Measurements from ENCODE around the gene PPIL1. TPM values are rescaled to one million over a fixed set of nuclear protein-coding genes. Genes with fewer than 3 reads are reported as not detected.

The PPIL1 gene
- total RNA-seq, 4 donors from 2014 or later, result 6.0 to 14.0 (median 6.4) TPM

DNA sequence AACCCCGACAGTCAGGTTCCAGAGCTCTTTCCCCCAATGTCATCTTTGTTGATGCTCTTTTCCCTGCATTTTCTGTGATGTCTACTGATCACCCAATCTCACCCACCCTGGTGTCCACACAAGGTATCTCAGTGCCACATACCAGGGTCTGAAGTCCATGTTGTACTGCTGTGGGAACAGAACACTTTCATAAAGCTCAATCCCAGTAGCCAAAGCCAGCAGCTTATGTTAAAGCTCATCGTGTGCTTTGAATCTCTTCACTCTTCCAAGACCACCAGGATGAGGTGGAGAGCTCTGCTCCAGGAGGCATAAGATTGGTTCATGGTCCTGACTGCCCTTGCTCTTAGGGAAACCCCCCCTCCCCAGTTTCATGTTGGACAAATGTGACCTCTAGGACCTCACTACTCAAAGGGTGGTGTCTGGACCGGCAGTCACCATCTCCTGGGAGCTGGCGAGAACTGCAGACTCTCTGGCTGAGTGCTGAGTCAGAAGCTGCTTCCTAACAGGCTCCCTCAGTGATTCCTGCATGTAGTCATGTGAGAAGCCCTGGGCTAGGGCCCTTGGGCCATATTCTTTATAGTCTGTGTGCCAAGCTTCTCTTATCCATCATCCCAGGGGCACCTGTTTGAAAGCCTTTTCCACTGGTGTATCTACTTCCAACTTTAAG, 22.0 kb downstream of the PPIL1 start:
- Histone ChIP-seq H3K9me3 (peaks cover 0 to 3% (median 0%) of the 10 kb centered on the region in 4 donors), H3K4me1 (peaks cover 0 to 15% (median 2%) of the 10 kb centered on the region in 4 donors), H3K4me3 (no peak overlapping the region), H3K36me3 (no peaks in the 10 kb centered on the region), H3K27me3 (no peaks in the 10 kb centered on the region), H3K27ac (peak overlapping the region in 1 of 4 donors; percentile 10)
- TF ChIP-seq POLR2A (IDR thresholded peaks at IDR 0.05) (no peak), CTCF (IDR thresholded peaks at IDR 0.05) (peak in 1 of 6 experiments; percentile 7)
- no peak for DNase-seq

DNA sequence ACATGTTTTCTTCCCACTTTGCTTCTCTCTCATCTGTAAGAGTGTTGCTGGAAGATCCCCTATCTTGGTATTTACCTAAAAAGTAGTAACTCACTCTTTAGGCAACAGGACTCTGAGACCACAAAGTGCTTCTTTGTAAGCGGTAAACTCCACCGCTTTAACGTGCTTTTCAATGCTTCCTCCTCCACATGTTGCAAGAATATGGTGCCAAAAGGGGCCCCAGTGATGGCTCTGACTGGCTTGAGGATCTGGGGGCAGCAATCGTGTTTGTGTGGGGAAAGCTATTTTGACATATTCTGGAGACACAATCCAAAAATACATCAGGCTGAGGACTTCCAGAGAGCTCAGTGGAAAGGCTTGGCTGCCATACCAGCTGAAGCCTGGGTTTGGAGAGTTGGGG, 23.0 kb downstream of the PPIL1 start:
- Histone ChIP-seq H3K4me1 (peaks cover 0 to 16% (median 2%) of the 10 kb centered on the region in 4 donors), H3K4me3 (no peak overlapping the region), H3K36me3 (no peaks in the 10 kb centered on the region), H3K27me3 (no peaks in the 10 kb centered on the region), H3K9me3 (peaks cover 0 to 3% (median 0%) of the 10 kb centered on the region in 4 donors), H3K27ac (no peak overlapping the region)
- TF ChIP-seq CTCF (IDR thresholded peaks at IDR 0.05) (no peak), POLR2A (IDR thresholded peaks at IDR 0.05) (no peak)
- no peak for DNase-seq

DNA sequence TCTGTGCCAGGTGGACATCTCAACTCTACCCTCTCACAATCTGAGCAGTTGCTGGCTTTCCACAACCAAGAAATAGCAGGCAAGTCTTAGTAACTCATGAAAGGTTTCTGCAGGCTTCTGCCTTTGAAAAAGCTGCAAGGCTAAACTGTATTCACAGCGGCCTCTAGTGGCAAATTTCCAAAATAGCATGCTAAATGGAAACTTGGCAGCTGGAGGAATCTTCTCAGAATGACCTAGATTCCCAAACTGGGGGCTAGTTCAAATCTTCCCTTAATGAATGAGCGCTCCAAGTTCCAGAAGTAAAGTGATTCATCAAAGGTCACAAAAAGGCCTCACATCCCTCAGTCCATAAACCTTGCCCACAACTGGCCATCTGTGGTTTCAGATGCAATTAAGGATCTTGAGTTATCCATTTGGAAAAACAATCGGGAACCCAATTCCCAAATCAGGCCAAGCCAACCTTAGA, 23.4 kb downstream of the PPIL1 start:
- peaks cover 0 to 16% (median 2%) of the 10 kb centered on the region in 4 donors for H3K4me1 ChIP-seq
- H3K27ac ChIP-seq, result no peak overlapping the region
- peak; percentile 47 to 90 (median 82) for TF ChIP-seq CTCF (IDR thresholded peaks at IDR 0.05)
- TF ChIP-seq POLR2A (IDR thresholded peaks at IDR 0.05), result no peak

GRCh38 chr6:36850021-36850420, 24.6 kb downstream of the PPIL1 start:
- no peak overlapping the region for H3K27ac ChIP-seq
- no peak for TF ChIP-seq CTCF (IDR thresholded peaks at IDR 0.05)
- TF ChIP-seq POLR2A (IDR thresholded peaks at IDR 0.05), result no peak
- no peaks in the 10 kb centered on the region for H3K27me3 ChIP-seq

More for the DNA sequence above, 23.4 kb downstream of the PPIL1 start:
- no peak overlapping the region for H3K4me3 ChIP-seq
- H3K27me3 ChIP-seq, result no peaks in the 10 kb centered on the region
- H3K36me3 ChIP-seq, result no peaks in the 10 kb centered on the region
- DNase-seq, result peak in 1 of 3 donors; percentile 73
- H3K9me3 ChIP-seq, result peaks cover 0 to 3% (median 0%) of the 10 kb centered on the region in 4 donors

GRCh38 chr6:36848658-36849441, 25.8 kb downstream of the PPIL1 start:
- Histone ChIP-seq H3K4me1 (peaks cover 0 to 16% (median 2%) of the 10 kb centered on the region in 4 donors), H3K27me3 (no peaks in the 10 kb centered on the region), H3K9me3 (peaks cover 0 to 3% (median 0%) of the 10 kb centered on the region in 4 donors), H3K36me3 (no peaks in the 10 kb centered on the region), H3K27ac (peak overlapping the region in 1 of 4 donors; percentile 21), H3K4me3 (peak overlapping the region in 2 of 4 donors; percentile 9 to 34)
- peak in 2 of 3 donors; percentile 82 to 84 for DNase-seq
- TF ChIP-seq POLR2A (IDR thresholded peaks at IDR 0.05) (peak in 1 of 2 donors; percentile 14), CTCF (IDR thresholded peaks at IDR 0.05) (no peak)

More at GRCh38 chr6:36850021-36850420, 24.6 kb downstream of the PPIL1 start:
- DNase-seq, result no peak
- peaks cover 0 to 16% (median 2%) of the 10 kb centered on the region in 4 donors for H3K4me1 ChIP-seq
- no peaks in the 10 kb centered on the region for H3K36me3 ChIP-seq
- H3K9me3 ChIP-seq, result peaks cover 0 to 3% (median 0%) of the 10 kb centered on the region in 4 donors
- H3K4me3 ChIP-seq, result no peak overlapping the region

All from Peyer's patch (tissue), 4 donors.